GM18867 (cell line): ENCODE results near the gene SPOPL.

Source experiments
- ATAC-seq: cut with Tn5 transposase; IDR thresholded peaks from one replicate; pipeline ENCODE4 v1.9.1; 2021; ENCODE audit warnings: mild to moderate bottlenecking, moderate library complexity; ENCODE audit not compliant: unreplicated experiment

The SPOPL gene

DNA sequence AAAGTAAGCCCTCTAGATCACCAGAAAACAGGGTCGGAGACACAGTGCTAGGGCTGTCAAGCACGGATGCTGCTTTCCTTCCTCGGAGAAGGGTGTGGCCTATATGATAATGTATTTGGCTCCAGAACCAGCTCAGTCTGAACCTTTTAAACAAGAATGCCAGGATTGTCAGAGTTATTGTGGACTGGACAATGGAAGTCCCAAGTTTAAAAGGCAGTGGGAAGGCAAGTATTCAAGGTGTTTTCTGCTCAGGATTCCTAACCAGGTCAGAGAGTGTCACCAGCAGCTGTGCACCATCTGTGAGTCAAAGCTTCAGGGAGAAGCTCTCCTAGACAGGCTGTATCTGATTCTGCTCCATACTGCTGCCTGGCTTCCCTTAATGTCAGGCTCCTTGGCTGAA lies 94.8 kb downstream of the SPOPL start:
- no peak for ATAC-seq

DNA sequence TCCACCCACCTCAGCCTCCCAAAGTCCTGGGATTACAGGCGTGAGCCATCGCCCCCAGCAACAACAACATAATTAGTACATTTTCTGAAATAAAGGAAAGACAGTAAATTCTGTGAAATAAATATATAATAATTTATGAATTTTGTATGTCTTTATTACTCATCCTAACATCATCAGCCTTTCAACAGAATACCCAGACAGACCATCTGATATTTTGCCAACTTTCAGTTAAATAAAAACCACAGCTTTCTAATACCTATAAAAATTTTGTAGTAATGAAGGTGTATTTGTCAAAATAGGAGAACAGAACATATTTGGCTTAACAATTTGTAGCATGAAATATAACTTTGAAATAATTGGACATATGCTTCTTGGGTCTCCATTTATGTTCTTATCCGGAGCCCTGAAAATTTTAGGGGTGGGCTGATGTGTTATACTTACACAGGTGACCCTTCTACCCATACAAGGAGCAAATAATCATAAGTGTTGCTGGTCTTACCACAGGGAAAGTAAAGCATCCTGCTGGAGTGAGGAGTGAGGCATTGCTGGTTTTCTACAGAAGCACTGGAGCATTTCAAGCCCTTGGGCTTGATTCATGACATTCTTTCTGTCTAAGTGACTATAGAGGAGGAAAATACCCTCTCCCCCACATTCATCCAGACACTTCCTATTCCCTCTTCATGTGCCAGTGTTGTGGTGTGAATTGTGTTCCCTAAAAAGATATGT lies 99.3 kb downstream of the SPOPL start:
- no peak for ATAC-seq

DNA sequence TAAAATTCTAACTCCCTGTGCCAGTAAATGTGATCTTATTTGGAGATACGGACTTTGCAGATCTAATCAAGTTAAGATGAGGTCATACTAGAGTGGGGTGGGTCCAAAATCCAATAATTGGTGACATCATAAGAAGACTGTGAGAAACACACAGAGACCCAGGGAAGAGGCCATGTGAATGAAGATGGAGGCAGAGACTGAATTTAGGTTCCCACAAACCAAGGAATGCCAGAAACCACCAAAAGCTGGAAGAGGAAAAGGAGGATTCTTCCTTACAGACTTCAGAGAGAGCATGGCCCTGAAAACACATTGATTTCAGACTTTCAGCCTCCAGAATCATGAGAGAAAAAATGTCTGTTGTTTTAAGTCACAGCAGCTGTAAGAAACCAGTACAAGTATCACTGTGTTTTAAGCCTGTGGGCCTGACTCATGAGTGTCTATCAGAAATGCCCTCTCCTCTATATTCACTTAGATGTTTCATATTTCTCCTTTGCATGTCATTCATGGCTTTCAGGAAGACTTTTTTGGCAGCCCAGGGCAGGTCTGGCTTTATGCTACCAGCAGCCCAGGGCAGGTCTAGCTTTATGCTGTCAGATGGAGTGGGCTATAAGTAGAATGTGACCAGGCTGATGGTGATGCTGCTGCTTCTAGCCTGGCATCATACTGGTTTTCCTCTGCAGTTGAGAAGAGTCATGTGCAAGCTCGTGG lies 100.0 kb downstream of the SPOPL start:
- no peak for ATAC-seq

DNA sequence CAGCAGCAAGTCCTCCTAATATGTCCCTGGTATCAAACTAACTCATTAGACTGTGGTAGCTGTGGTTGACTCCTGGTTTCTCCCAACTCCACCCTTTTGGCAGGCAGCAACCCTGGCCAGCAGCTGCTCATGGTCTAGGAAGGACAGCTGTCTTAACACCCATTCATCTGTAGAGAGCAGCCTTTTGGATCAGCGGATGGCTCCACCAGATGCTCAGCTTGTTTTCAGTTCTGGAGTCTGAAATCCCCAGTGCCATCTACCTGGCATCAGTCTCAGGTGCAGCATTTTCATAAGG lies 100.5 kb downstream of the SPOPL start:
- ATAC-seq: no peak

DNA sequence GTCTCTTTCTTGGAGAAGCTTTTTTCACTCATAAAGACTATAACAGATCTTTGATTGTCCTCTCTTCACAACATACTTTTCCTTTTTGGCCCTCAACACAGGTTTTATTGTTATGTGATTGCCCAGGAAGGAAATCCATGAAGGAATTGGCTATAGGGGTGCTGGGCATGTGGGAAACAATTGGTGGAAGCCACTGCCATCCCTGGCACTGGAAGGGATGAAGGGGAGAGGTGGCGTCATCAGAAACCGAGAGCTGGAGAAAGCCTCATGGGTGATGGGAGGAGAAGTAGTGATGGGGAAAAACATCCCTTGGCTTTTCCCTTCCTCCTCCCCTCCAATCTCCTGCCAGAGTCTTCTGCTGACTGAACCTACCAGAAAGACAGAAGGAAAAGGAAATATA lies 106.2 kb downstream of the SPOPL start:
- ATAC-seq: no peak

DNA sequence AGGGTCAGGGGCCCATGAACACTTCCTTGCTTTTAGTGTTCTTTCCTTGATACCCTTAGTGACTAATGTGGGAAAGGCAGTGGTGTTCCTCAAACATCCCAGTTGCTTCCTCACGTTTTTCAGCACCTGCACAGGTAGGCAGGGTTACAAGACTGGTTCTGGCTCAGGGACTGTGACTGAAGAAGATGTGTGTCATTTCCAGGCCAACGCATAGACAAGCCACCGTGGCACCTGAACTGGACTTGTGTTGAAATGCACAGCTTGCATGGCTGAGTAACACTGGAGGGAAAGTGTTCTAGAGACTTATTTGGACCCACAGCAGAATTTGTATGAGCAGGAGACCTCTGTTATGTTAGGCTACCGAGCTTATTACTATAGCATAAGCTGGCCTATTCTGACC lies 107.9 kb downstream of the SPOPL start:
- no peak for ATAC-seq

DNA sequence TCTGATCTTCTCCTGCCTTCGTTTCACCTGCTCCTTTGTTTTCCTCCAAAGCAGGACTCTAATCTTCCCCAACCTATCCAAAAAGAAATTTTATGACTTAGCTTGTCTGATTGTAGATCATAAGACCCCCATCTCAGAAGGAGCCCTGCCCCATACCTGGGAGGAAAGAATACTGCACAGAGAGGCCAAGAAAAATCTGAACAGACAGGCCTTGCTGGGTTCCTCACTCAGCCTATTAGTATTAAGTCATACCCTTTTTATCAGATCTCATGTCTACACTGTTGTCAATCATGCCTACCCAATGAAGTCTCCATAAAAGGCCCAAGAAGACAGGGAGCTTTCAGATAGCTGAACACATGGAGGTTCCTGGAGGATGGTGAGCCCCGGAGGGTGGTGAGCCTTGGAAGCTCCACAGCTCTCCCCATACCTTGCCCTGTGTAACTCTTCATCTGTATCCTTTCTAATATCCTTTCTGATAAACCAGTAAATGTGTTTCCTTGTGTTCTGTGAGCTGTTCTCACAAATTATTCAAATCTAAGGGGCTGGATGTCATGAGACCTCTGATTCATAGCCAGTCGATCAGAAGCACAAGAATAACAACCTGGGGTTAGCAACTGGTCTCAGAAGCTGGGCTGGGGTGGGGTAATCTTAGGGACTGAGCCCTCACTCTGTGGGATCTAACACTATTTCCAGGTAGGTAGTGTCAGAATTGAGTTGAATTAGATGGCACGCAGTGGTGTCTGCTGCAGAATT lies 108.8 kb downstream of the SPOPL start:
- ATAC-seq: no peak

DNA sequence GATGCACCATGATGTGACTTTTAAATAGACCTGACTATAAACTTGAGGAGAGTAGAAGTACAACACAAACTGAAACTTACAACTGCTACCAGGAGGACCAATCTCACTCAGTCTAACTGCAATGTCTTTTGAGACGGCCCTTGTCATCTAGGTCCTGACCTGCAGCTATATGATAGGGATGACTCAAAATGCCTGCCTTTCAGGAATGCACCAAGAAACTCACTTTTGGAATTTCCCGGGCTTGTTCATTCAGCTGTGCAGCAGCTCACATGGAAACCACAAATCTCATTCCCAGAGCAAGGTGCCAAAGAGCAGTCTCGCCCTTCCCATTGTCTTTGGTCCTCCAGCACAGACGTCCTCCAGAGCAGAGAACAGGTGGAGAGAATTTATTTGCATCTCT lies 113.7 kb downstream of the SPOPL start:
- peak; percentile 42 for ATAC-seq

DNA sequence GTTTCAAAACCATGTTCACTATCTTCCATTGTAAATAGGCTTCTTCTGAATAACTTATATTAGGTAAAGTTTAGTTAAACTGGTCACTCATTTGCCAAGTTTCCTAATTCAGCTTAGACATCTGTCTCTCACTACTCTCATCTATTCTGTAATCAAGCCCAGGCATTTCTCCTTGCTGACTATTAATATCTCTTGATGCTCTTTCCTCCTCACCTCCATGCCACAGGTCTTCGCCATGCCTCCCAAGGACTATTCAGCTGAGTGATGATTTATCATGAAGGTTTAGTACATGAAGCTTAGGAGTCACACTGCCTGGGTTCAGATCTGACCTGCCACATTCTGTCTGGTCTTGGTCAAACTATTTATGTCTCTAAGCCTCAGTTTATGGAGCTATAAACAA lies 115.5 kb downstream of the SPOPL start:
- no peak for ATAC-seq

DNA sequence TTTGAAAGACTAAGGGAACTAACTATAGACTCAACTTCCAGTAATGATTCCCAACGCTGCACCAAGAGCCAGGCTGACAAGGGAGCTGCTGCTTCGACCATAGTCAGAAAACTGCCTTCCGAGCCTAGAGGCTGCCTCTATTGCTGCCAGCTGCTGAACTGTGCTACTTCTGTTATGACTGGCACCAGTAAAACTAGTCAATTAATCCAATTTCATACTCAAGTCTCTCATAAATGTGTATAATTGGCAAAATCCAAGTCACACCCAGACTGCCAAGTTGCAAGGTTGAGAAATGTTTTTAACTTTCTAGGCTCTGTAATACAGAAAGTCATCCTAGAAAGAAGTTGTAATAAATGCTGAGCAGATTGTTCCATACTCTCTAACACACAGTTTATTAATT lies 117.4 kb downstream of the SPOPL start:
- ATAC-seq: no peak

DNA sequence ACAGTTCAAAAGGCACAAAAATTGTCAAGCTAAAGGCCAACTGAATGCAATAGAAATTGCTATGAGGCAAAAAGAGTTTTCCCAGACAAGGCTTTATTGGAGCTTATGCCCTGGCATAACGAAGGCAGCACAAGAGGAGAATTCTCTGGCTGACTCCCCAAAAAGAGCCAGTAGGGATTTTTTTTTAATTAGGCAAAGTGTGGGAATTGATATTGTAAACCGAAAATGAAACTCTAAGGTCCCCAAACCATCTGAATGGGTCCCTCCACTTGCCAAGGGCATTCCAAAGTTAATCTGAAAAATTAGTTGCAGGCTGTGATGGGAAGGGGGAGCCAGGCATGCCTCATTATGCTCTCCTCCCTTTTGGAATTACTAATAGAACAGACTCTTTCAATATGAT lies 118.9 kb downstream of the SPOPL start:
- no peak for ATAC-seq

DNA sequence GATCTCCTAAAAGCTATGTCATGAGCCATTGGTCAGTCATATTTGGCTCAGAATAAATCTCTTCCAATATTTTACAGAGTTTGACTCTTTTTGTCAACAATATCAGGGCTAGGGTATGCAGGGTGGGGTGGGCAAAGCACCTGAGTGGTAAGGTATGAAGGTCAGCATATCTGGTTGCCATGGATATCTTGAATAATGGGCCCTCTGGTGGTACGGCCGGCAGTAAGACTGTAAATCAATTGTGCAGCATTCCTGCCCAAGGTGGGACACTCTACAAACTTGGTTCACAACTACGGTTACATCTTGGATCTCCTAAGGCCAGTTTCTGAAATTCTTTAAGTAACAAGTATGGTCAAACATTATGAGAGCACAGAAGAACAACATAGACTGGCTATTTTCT lies 119.6 kb downstream of the SPOPL start:
- no peak for ATAC-seq

DNA sequence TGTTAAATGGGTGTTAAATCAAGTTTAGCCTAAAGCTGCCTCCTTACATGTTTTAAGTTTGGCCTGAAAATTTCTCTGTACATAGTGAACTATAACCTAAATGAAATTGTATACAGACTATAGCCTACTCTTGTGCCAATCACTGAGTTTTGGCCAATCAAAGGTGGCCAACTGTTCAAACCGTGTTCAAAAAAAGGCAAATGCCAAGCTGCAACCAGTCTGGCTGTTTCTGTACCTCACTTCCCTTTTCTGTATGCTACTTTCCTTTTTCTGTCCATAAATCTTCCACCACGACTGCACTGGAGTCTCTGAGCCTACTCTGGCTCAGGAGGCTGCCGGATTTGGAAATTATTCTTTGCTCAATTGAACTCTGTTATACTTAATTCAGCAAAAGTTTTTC lies 121.0 kb downstream of the SPOPL start:
- no peak for ATAC-seq
